DOHH2 (cell line): ENCODE results near the gene LCK.

ENCODE experiments used
- EZH2phosphoT487 ChIP-seq: fragments of 200-600 bp; sonication (generic); IDR thresholded peaks from 2 replicates; pipeline ENCODE4 v1.6.1; 2017; ENCODE audit warnings: borderline replicate concordance, mild to moderate bottlenecking, antibody characterized with exemption, low read length, moderate library complexity, mixed read lengths
- TF ChIP-seq, protein P1 (sequence below): fragments of 200-600 bp; sonication (generic); IDR thresholded peaks from one replicate; pipeline ENCODE4 v1.5.1; 2014; ENCODE audit warnings: antibody characterized with exemption, mild to moderate bottlenecking, low read depth, low read length; ENCODE audit not compliant: poor library complexity, severe bottlenecking

- TF ChIP-seq, protein P1, sequence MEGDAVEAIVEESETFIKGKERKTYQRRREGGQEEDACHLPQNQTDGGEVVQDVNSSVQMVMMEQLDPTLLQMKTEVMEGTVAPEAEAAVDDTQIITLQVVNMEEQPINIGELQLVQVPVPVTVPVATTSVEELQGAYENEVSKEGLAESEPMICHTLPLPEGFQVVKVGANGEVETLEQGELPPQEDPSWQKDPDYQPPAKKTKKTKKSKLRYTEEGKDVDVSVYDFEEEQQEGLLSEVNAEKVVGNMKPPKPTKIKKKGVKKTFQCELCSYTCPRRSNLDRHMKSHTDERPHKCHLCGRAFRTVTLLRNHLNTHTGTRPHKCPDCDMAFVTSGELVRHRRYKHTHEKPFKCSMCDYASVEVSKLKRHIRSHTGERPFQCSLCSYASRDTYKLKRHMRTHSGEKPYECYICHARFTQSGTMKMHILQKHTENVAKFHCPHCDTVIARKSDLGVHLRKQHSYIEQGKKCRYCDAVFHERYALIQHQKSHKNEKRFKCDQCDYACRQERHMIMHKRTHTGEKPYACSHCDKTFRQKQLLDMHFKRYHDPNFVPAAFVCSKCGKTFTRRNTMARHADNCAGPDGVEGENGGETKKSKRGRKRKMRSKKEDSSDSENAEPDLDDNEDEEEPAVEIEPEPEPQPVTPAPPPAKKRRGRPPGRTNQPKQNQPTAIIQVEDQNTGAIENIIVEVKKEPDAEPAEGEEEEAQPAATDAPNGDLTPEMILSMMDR, result no peak
- no peak for TF ChIP-seq EZH2phosphoT487
Measured at GRCh38 chr1:32205401-32206370, 45.4 kb upstream of the LCK start, which contains the start of gene IQCC.
